22Rv1 (cell line): ENCODE measurements around the gene MYL1.
A peak's percentile ranks its signal among the peaks of the same experiment; 100 is the strongest.

Experiments used
- H3K27ac ChIP-seq: fragments of 450-650 bp; 2 replicates; pipeline ENCODE4 v1.5.1; 2017
- ZFX ChIP-seq: fragments of 450-650 bp; IDR thresholded peaks from 2 replicates; pipeline ENCODE4 v1.6.1; 2017; ENCODE audit warnings: antibody characterized with exemption, borderline replicate concordance
- TF ChIP-seq, protein P1 (sequence below): fragments of 450-650 bp; IDR thresholded peaks from 2 replicates; pipeline ENCODE4 v1.5.1; 2017; ENCODE audit warnings: mild to moderate bottlenecking

MYL1 gene

DNA sequence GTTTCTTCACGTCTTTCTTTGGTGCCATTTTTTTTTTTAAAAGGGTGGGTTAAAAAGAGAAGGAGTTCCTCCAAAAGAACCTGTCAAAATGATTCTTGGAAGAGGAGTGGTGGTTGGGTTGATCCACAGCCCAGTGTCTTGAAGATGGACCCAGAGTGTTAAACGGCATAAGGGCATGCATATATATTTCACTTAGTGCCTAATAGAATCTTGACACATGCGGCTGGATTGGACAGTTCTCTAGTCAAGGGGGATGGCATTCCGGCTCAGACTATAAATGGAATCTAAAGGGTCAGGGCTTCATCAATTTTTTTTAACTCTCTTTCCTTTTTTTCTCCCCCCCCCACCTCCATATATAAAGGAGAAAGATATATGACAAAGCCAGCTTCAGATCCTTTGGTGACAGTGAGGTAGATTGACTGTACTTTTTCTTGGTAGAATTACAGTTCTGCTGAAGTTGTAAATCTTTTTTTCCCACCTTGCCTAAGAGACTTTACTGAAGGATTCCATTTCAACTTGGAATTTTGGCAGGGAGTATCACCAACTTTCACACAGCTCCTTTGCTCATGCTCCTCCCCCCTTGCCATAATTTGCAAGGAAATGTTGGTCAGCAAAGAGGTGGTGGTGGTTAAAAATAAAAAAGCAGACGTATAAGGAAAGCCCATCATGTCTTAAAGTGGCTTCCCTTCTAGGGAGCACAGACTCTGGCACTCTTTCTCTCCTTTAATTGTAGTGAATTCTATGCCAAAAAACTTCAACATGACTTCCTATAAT is at the start of gene MYL1:
TSS of gene MYL1 (minus strand) at position 160 of the 774 bp plus-strand sequence. CDS start at position 28, 132 bp downstream.
- no peak for TF ChIP-seq ZFX
- TF ChIP-seq, protein P1, sequence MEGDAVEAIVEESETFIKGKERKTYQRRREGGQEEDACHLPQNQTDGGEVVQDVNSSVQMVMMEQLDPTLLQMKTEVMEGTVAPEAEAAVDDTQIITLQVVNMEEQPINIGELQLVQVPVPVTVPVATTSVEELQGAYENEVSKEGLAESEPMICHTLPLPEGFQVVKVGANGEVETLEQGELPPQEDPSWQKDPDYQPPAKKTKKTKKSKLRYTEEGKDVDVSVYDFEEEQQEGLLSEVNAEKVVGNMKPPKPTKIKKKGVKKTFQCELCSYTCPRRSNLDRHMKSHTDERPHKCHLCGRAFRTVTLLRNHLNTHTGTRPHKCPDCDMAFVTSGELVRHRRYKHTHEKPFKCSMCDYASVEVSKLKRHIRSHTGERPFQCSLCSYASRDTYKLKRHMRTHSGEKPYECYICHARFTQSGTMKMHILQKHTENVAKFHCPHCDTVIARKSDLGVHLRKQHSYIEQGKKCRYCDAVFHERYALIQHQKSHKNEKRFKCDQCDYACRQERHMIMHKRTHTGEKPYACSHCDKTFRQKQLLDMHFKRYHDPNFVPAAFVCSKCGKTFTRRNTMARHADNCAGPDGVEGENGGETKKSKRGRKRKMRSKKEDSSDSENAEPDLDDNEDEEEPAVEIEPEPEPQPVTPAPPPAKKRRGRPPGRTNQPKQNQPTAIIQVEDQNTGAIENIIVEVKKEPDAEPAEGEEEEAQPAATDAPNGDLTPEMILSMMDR: no peak
- H3K27ac ChIP-seq: no peak within 1 kb of the TSS

DNA sequence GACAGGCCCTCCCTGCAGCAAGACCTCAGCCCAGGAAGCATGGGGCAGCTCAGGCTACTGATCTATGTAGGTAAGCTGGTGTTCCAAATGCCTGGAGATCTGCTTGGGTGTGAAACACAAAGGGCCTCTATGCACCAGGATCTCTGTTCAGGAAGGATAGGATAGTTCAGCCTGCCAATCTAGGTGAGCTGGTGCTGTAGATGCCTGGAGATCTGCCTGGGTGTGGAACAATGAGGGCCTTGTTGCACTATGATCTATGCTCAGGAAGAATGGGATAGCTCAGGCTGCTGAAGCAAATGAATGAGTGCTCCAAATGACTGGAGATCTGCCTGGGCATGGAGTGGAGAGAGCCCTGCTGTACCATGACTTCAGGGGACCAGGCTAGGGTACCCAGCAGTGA is 48.9 kb upstream of the MYL1 start:
- no peak overlapping the region for H3K27ac ChIP-seq
- no peak for TF ChIP-seq ZFX
- TF ChIP-seq, protein P1: no peak

GRCh38 chr2:210363261-210363660 is 48.3 kb upstream of the MYL1 start:
- no peak overlapping the region for H3K27ac ChIP-seq
- TF ChIP-seq, protein P1: peak; percentile 69
- no peak for TF ChIP-seq ZFX

GRCh38 chr2:210360412-210360811 is 45.4 kb upstream of the MYL1 start:
- no peak overlapping the region for H3K27ac ChIP-seq
- no peak for TF ChIP-seq ZFX
- TF ChIP-seq, protein P1: no peak

DNA sequence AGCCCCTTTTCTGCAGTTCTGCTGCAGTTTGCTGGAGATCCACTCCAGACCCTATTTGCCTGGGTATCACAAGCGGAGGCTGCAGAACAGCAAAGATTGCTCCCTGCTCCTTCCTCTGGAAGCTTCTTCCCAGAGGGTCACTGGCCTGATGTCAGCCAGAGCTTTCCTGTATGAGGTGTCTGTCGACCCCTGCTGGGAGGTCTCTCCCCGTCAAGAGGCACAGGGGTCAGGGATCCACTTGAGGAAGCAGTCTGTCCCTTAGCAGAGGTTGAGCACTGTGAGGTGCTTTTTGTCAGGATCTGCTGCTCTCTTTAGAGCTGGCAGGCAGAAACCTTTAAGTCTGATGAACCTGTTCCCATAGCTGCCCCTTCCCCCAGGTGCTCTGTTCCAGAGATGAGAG is 42.0 kb upstream of the MYL1 start:
- H3K27ac ChIP-seq: no peak overlapping the region
- TF ChIP-seq ZFX: no peak
- TF ChIP-seq, protein P1: no peak

DNA sequence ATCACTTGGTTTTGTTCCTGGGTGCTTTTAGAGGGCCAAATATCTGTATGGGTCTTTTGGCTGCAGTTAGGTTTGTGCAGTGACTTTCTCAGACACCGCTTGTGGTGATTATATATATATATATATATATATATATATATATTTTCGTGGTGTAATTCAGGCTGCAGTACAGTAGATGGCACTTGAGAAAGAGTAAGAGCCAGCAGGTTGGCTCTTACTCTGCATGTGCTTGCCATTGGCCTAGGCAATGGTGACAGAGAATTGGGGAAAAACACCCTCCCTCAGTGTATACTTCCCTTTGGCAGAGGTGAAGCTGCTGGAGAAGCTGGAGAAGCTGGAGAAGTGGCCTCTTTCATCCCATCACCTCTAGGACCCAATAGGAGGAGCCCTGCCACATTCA is 22.2 kb upstream of the MYL1 start:
- no peak overlapping the region for H3K27ac ChIP-seq

DNA sequence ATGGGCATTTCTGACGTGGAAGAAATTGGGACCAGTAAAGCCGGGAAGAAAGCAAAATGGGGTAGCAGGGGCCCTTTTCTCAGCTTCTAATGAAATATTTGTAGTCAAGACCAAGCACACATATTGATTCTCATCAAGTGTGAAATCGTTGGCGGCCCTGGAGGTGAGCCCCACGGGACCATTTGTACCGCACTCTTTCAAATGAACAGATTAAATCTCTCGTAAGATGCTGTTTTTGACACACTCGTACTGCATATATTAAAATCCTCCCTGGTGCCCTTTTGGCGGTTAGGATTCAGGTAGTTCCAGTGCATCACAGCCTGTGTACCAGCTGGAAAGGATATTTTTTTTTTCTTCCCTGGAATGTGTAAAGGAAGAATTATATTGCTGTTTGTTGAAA is 9.9 kb upstream of the MYL1 start:
- no peak overlapping the region for H3K27ac ChIP-seq
- no peak for TF ChIP-seq ZFX
- TF ChIP-seq, protein P1: no peak

More for the DNA sequence above, 22.2 kb upstream of the MYL1 start:
- no peak for TF ChIP-seq ZFX

GRCh38 chr2:210324458-210324857 is 9.5 kb upstream of the MYL1 start:
- no peak for TF ChIP-seq ZFX
- TF ChIP-seq, protein P1: no peak
- no peak overlapping the region for H3K27ac ChIP-seq
